ENCODE measurements around the gene ARL6IP5.

ARL6IP5 gene

GRCh38 chr3:69084326-69085167, at the start of gene ARL6IP5:
Gene ARL6IP5, plus strand, starts transcription at chr3:69084937. Its CDS starts 111 bp downstream, at chr3:69085048.
- DNase-seq (ENCODE audit: low spot score): peak; percentile 98

GRCh38 chr3:69044608-69045007, 40.1 kb upstream of the ARL6IP5 start:
- no peak for DNase-seq (ENCODE audit: low spot score)

GRCh38 chr3:69048990-69049389, 35.7 kb upstream of the ARL6IP5 start:
- DNase-seq (ENCODE audit: low spot score): no peak

GRCh38 chr3:69051756-69052471, 32.8 kb upstream of the ARL6IP5 start, which contains the start of gene TMF1:
Gene TMF1, minus strand, starts transcription at chr3:69052333. Its CDS starts 247 bp downstream, at chr3:69052086.
- peak; percentile 99 for DNase-seq (ENCODE audit: low spot score)

GRCh38 chr3:69052472-69052898, 32.3 kb upstream of the ARL6IP5 start:
- no peak for DNase-seq (ENCODE audit: low spot score)

- DNase-seq (ENCODE audit: low spot score): no peak
These were observed 26.4 kb upstream of the ARL6IP5 start for GRCh38 chr3:69058180-69058946.

- no peak for DNase-seq (ENCODE audit: low spot score)
These were observed 25.9 kb upstream of the ARL6IP5 start for GRCh38 chr3:69058947-69059224.

GRCh38 chr3:69059688-69060087, 25.0 kb upstream of the ARL6IP5 start:
- no peak for DNase-seq (ENCODE audit: low spot score)

GRCh38 chr3:69063636-69064035, 21.1 kb upstream of the ARL6IP5 start:
- DNase-seq (ENCODE audit: low spot score): no peak

GRCh38 chr3:69065318-69065964, 19.3 kb upstream of the ARL6IP5 start:
- DNase-seq (ENCODE audit: low spot score): no peak

- DNase-seq (ENCODE audit: low spot score): no peak
These were observed 18.6 kb upstream of the ARL6IP5 start for GRCh38 chr3:69066121-69066520.

GRCh38 chr3:69072928-69073327, 11.8 kb upstream of the ARL6IP5 start:
- DNase-seq (ENCODE audit: low spot score): no peak

- no peak for DNase-seq (ENCODE audit: low spot score)
These were observed 5.2 kb upstream of the ARL6IP5 start for GRCh38 chr3:69079269-69080159.

- peak; percentile 91 for DNase-seq (ENCODE audit: low spot score)
These were observed 4.4 kb upstream of the ARL6IP5 start, which contains the start of gene UBA3 for GRCh38 chr3:69080233-69080920. Gene UBA3, minus strand, starts transcription at chr3:69080365. Its CDS starts 12 bp downstream, at chr3:69080353.

GRCh38 chr3:69081583-69082262, 3.0 kb upstream of the ARL6IP5 start:
- no peak for DNase-seq (ENCODE audit: low spot score)

GRCh38 chr3:69082361-69082760, 2.4 kb upstream of the ARL6IP5 start:
- no peak for DNase-seq (ENCODE audit: low spot score)

- no peak for DNase-seq (ENCODE audit: low spot score)
These were observed 1.9 kb upstream of the ARL6IP5 start for GRCh38 chr3:69082805-69083204.

- DNase-seq (ENCODE audit: low spot score): no peak
These were observed 563 bp downstream of the ARL6IP5 start for GRCh38 chr3:69085168-69085832.

Measured in cerebellar cortex (tissue), 1 donor.